EH (cell line): ENCODE measurements around the gene MRRF.
"Not testable (repeated sequence)": the region's sequence is repeated elsewhere in the genome, so short reads cannot be mapped to it uniquely, and the experiment has no call there.

Experiments used
- DNase-seq: peaks from one replicate; pipeline ENCODE4 v3.0.0-alpha.2; 2015; ENCODE audit warnings: low read depth

MRRF gene

GRCh38 chr9:122356627-122357026 lies 91.9 kb downstream of the MRRF start:
- no peak for DNase-seq

- peak; percentile 58 for DNase-seq
Observed at GRCh38 chr9:122360891-122361290, 96.2 kb downstream of the MRRF start.

GRCh38 chr9:122363131-122363530 lies 98.4 kb downstream of the MRRF start:
- not testable (repeated sequence) for DNase-seq

GRCh38 chr9:122364117-122364782 lies 99.6 kb downstream of the MRRF start:
- peak; percentile 79 for DNase-seq

DNA sequence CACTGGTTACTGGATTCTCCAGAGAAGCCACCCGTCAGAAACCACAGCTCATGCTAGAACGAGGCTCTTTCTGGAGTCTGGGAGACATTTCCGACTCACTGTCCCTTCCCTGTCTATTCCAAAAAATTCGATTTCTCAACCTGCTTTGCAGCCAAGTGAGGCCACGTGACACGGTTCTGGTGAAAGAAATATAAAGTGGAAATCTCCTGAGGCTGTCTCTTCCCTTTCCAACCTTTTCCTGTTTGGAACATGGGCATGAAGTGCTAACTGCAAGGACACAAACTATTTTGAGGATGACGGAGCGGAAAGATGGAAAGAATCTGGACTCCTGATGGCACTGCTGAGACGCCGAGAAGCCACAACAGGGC lies 100.1 kb downstream of the MRRF start:
- DNase-seq = peak; percentile 78

DNA sequence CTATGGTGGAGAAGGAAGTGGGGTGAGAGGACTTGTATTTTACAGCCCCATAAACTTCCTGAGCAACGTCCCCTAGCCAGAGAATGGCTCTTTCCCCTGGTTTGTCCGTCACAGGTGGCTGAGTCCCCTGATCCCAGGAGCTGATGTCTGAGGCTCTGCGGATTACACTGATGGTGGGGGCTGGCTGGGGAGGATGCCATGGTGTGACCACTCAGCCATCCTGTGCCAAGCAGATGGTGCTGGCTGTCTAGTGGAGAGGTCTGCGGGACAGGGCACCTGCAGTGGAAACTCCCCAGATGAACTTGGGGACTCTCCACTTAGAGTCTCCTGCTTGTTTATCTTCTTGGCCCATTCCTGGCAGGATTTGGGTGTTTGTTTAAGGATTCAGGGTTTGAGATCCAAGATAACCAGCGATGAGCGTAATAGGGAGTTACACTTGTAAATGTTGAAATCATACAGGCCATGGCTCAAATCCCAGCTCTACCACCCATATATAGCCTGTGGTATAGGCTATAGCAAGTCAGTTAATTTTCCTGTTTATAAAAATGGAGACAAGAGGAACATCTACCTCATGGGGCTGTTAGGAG lies 101.5 kb downstream of the MRRF start:
- peak; percentile 76 for DNase-seq

GRCh38 chr9:122367065-122367464 lies 102.4 kb downstream of the MRRF start:
- DNase-seq = no peak

- DNase-seq = no peak
Observed at GRCh38 chr9:122367774-122368460, 103.2 kb downstream of the MRRF start.

DNA sequence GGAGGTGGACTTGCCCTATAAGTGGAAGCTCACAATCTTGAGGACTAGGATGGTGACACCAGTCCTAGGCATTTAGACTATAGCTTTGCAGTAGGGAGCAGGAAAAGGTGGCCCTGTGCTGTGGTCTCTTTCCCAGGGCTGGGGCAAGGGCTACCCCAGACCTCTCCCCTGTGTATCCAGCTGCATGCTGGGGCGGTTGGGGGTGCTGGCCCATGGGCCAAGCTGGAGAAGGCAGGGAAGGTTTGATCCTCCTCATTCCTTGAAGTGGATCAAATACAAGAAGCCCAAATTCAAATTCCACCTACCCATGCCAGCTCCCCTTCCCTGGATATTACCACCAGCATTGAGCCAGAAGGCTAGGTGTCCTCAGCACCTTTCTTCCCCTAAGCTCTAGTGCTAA lies 104.0 kb downstream of the MRRF start:
- DNase-seq = no peak

GRCh38 chr9:122370303-122370702 lies 105.6 kb downstream of the MRRF start:
- DNase-seq = no peak

GRCh38 chr9:122370869-122371755 lies 106.4 kb downstream of the MRRF start, which contains the start of gene PTGS1:
Gene PTGS1 (plus strand): TSS chr9:122371024. CDS start chr9:122371085, 61 bp downstream.
- peak; percentile 63 for DNase-seq

DNA sequence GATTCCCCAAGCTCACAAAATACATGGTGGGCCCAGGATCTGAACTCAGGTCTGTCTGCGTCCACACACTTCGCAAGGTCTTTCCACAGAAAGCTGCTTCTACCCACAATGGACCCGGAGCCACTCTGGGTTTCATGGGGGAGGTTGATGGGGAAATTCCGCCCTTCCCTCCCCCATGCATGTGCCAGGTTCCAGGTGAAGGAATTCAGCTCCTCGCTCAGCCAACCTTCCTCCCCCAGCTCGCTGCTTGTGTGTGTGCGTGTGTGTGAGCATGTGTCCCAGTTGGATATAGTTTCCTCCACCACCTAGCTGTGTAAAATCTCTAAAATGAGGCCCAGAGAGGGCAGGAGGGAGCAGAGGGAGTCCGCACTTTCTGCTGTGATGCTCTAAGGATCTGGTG lies 107.2 kb downstream of the MRRF start:
- DNase-seq = no peak

- DNase-seq = no peak
Observed at GRCh38 chr9:122372856-122373845, 108.5 kb downstream of the MRRF start.

GRCh38 chr9:122374885-122375420 lies 110.3 kb downstream of the MRRF start:
- DNase-seq = peak; percentile 85

- DNase-seq = no peak
Observed at GRCh38 chr9:122376796-122377195, 112.1 kb downstream of the MRRF start.

- no peak for DNase-seq
Observed at GRCh38 chr9:122377241-122378164, 112.8 kb downstream of the MRRF start.

DNA sequence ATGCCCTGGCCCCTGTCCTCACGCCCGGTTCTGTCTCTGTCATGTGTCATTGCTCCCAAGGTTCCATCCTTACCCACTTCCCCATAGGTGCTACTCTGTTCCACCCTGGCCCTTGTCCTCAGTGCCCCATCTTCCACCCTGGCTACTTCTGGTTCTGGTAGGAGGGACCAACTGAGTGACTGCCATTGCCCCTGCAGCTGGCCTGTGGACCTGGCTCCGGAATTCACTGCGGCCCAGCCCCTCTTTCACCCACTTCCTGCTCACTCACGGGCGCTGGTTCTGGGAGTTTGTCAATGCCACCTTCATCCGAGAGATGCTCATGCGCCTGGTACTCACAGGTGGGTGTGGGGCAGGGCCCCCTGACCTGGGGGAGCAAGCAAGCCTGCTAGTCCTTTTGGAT lies 113.6 kb downstream of the MRRF start:
- no peak for DNase-seq

DNA sequence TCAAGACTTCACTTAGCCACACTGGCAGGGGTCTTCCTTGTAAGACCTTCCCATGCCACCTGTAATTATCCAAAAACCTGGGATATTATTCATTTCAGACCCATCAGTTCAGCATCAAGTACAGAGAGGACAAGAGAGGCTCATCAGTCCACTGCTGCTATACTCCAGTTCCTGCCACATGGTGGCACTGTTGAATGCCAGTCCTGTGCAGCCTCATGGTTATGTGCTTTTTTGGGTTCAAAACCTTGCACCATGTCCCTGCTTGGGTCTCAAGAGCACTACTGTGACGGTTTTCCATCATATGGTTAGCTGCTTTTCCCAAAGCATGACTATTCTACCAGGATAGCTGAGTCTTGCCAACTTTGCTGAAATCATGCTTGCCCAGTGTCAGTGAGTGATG lies 114.7 kb downstream of the MRRF start:
- DNase-seq = no peak

- no peak for DNase-seq
Observed at GRCh38 chr9:122380293-122380692, 115.6 kb downstream of the MRRF start.
